Measurements from ENCODE around the gene LIN54.

DNA sequence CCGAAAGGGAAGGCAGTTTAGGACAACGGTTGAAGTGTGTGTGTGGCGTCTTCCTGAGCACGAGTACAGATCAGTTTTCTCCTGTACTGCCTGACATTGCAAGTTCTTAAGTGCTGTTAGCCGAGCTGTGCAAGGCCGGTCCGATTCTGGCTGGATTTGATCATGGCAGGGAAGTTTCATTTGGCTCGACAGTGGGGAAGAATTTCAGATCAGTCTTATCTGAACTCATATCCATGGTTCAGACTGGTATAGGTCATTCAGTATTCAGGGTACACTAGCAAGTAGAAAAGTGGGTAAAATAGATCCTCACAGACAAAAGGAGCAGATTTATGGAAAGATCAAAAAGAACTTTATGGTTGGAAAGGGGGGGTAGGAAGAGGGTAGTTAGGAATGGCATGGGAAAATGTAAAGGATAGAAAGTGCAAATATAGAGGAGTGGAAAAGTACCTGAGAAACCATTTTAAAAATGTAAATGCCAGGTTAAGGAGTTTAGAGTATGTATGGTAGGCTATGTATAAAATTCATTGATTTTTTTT is 109.4 kb downstream of the LIN54 start:
- TF ChIP-seq EZH2 (conservative IDR thresholded peaks at IDR 0.05; ENCODE audit: low read depth, low read length), result no peak
- TF ChIP-seq ZNF615 (CRISPR knock-in tag; IDR thresholded peaks at IDR 0.05; ENCODE audit: borderline replicate concordance), result no peak
- TF ChIP-seq, protein P1, sequence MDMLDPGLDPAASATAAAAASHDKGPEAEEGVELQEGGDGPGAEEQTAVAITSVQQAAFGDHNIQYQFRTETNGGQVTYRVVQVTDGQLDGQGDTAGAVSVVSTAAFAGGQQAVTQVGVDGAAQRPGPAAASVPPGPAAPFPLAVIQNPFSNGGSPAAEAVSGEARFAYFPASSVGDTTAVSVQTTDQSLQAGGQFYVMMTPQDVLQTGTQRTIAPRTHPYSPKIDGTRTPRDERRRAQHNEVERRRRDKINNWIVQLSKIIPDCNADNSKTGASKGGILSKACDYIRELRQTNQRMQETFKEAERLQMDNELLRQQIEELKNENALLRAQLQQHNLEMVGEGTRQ (IDR thresholded peaks at IDR 0.05; ENCODE audit: low read depth, low read length), result no peak
- TF ChIP-seq, protein P1 (CRISPR knock-in tag; IDR thresholded peaks at IDR 0.05; ENCODE audit: borderline replicate concordance), result no peak
- no peak for TF ChIP-seq ZNF256 (CRISPR knock-in tag; conservative IDR thresholded peaks at IDR 0.05)
- no peak for TF ChIP-seq NR2F2 (IDR thresholded peaks at IDR 0.05; ENCODE audit: borderline replicate concordance, low read depth)
- TF ChIP-seq ZNF484 (CRISPR knock-in tag; IDR thresholded peaks at IDR 0.05; ENCODE audit: borderline replicate concordance, low read depth), result no peak
- TF ChIP-seq KDM1A (CRISPR knock-in tag; IDR thresholded peaks at IDR 0.05), result no peak
- TF ChIP-seq, protein P2, sequence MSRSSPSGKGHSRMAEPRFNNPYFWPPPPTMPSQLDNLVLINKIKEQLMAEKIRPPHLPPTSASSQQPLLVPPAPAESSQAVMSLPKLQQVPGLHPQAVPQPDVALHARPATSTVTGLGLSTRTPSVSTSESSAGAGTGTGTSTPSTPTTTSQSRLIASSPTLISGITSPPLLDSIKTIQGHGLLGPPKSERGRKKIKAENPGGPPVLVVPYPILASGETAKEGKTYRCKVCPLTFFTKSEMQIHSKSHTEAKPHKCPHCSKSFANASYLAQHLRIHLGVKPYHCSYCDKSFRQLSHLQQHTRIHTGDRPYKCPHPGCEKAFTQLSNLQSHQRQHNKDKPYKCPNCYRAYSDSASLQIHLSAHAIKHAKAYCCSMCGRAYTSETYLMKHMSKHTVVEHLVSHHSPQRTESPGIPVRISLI (CRISPR knock-in tag; IDR thresholded peaks at IDR 0.05; ENCODE audit: borderline replicate concordance), result no peak
- TF ChIP-seq, protein P3, sequence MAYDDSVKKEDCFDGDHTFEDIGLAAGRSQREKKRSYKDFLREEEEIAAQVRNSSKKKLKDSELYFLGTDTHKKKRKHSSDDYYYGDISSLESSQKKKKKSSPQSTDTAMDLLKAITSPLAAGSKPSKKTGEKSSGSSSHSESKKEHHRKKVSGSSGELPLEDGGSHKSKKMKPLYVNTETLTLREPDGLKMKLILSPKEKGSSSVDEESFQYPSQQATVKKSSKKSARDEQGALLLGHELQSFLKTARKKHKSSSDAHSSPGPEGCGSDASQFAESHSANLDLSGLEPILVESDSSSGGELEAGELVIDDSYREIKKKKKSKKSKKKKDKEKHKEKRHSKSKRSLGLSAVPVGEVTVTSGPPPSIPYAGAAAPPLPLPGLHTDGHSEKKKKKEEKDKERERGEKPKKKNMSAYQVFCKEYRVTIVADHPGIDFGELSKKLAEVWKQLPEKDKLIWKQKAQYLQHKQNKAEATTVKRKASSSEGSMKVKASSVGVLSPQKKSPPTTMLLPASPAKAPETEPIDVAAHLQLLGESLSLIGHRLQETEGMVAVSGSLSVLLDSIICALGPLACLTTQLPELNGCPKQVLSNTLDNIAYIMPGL (CRISPR knock-in tag; IDR thresholded peaks at IDR 0.05; ENCODE audit: borderline replicate concordance in 1 of 2, low read depth in 1 of 2), result no peak
- TF ChIP-seq PCBP1 (IDR thresholded peaks at IDR 0.05; ENCODE audit: borderline replicate concordance, low read depth, low read length), result no peak
